ENCODE data around the gene SNED1. TPM values are rescaled to one million over a fixed set of nuclear protein-coding genes. Genes with fewer than 3 reads are reported as not detected.

The SNED1 gene
- total and polyA plus RNA-seq, 2 experiments from 2014 or later: 1.5 to 2.8 TPM

- Histone ChIP-seq H3K27me3 (ENCODE audit: insufficient read depth) (no peaks in the 10 kb centered on the region), H2AFZ (no peak overlapping the region), H3K4me2 (no peak overlapping the region), H4K20me1 (replicated peaks; ENCODE audit: insufficient read depth) (peaks cover 4% of the 10 kb centered on the region), H3K36me3 (ENCODE audit: insufficient read depth) (peaks cover 12% of the 10 kb centered on the region), H3K9me2 (ENCODE audit: insufficient read depth) (no peaks in the 10 kb centered on the region), H3K4me3 (no peak overlapping the region), H3K79me2 (replicated peaks; ENCODE audit: insufficient read depth) (0 out of 2 replicates have a peak, but pooled peaks cover 3% of the 10 kb centered on the region), H3F3A (replicated peaks; ENCODE audit: low read depth) (no peaks in the 10 kb centered on the region), H3K4me1 (ENCODE audit: insufficient read depth) (peaks cover 5% of the 10 kb centered on the region; the same call in 1 of the 2 replicates), H3K27ac (ENCODE audit: low read depth) (no peak overlapping the region)
- DNase-seq (ENCODE audit: low spot score) (no peak), ATAC-seq (no peak)
- peaks cover 63% of the 10 kb centered on the region for H3K36me3 Mint-ChIP-seq (ENCODE audit: low read depth)
- no peak for TF ChIP-seq CREB1 (CRISPR knock-in tag; IDR thresholded peaks at IDR 0.05; ENCODE audit: low read depth)
- TF ChIP-seq EZH2 (IDR thresholded peaks at IDR 0.05; ENCODE audit: low read depth, unreplicated experiment): no peak
- no peak for TF ChIP-seq POLR2AphosphoS5 (IDR thresholded peaks at IDR 0.05; ENCODE audit: low read depth)
- no peak for TF ChIP-seq REST (IDR thresholded peaks at IDR 0.05; ENCODE audit: unreplicated experiment)
- no peak for TF ChIP-seq ZNF462 (CRISPR knock-in tag; IDR thresholded peaks at IDR 0.05)
- TF ChIP-seq ZNF331 (CRISPR knock-in tag; IDR thresholded peaks at IDR 0.05; ENCODE audit: low read depth): no peak
- no peak for TF ChIP-seq STAT1 (IDR thresholded peaks at IDR 0.05; ENCODE audit: unreplicated experiment)
- no peak for TF ChIP-seq NANOG (IDR thresholded peaks at IDR 0.05; ENCODE audit: borderline replicate concordance)
- TF ChIP-seq CTCF (conservative IDR thresholded peaks at IDR 0.05; ENCODE audit: low read depth in 2 of 2): no peak
- TF ChIP-seq ETS1 (IDR thresholded peaks at IDR 0.05): no peak
- TF ChIP-seq EZH2phosphoT487 (IDR thresholded peaks at IDR 0.05; ENCODE audit: unreplicated experiment): no peak
- no peak for TF ChIP-seq ZNF114 (CRISPR knock-in tag; IDR thresholded peaks at IDR 0.05)
- no peak for TF ChIP-seq JUNB (IDR thresholded peaks at IDR 0.05; ENCODE audit: unreplicated experiment)
- no peak overlapping the region for H3K4me3 Mint-ChIP-seq
- peaks cover 4% of the 10 kb centered on the region; the same call in 2 of the 3 replicates for H3K4me1 Mint-ChIP-seq
- peaks cover 3% of the 10 kb centered on the region for H3K27me3 Mint-ChIP-seq (ENCODE audit: insufficient read depth, low read depth, poor library complexity)
- no peaks in the 10 kb centered on the region for H3K9me3 Mint-ChIP-seq
- no peak overlapping the region for H3K27ac Mint-ChIP-seq
Observed at GRCh38 chr2:241088791-241089732, 90.6 kb downstream of the SNED1 start.

Measured in GM23338 (cell line).